Limb (tissue), 2 donors: Measurements from ENCODE around the gene CCL11.
"Not testable (repeated sequence)": the region's sequence is repeated elsewhere in the genome, so short reads cannot be mapped to it uniquely, and the experiment has no call there.

Experiments
- DNase-seq, 2 donors: peaks; one replicate each; pipeline ENCODE4 v3.0.0-alpha.2; 2016; ENCODE audit errors: extremely low spot score in 2 of 2

Gene CCL11

GRCh38 chr17:34306466-34306865 is 20.9 kb downstream of the CCL11 start:
- no peak for DNase-seq

- DNase-seq: no peak
Measured at GRCh38 chr17:34307110-34307509, 21.6 kb downstream of the CCL11 start.

DNA sequence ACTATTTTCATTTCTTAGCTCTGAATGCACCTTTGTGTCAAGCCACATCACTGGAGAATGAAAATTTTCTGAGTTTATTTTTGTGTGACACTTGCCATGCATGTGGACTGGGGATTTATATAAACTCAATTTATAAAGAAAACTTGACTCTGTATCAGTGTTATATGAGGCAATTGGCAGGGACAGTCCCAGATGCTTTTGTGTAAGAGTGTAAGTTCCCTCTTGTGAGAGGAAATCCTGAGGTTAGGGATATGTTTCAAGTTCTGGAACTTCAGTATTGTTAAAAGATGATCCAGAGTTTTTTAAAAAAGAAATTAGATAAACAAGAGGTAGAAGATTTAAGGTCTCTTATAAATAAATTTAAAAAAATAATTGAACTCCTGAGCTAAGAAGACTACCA is 22.8 kb downstream of the CCL11 start:
- no peak for DNase-seq

GRCh38 chr17:34311291-34311690 is 25.7 kb downstream of the CCL11 start:
- no peak for DNase-seq

DNA sequence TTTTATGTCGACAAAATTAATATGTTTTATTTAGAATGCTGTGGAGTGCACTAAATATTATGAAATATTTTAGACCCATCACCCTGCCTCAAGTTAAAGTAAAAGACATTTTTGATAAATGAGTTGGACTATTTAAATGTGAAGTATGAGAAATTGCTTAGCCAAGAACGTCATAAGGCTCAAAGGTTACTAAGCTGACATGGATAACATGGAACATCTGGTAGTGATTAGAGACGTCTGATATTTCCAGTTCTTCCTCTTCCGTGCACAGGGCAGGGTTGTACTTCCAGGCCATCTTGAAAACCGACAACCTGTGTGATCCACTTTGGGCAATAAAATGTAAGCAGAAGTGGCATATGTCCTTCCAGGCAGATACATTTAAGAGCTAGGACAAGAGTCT is 26.5 kb downstream of the CCL11 start:
- DNase-seq: no peak

DNA sequence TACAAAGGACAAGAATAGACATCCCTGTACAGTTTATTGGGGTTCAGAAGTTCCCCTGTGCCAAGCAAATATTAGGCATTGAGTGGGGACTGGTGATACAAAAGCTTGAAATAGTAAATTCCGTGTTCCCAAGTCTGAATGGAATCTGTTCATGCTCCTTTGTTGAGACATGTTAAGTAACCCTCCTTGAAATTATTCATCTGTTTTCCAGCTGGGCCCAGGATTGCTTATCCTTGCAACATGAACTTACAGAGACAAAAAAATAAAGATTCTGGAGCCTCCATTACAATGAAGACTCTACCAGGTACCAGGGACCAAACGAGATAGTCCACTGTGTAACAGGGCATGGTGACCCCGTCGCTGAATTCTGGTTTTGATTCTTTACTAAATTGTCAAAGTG is 27.6 kb downstream of the CCL11 start:
- no peak for DNase-seq

DNA sequence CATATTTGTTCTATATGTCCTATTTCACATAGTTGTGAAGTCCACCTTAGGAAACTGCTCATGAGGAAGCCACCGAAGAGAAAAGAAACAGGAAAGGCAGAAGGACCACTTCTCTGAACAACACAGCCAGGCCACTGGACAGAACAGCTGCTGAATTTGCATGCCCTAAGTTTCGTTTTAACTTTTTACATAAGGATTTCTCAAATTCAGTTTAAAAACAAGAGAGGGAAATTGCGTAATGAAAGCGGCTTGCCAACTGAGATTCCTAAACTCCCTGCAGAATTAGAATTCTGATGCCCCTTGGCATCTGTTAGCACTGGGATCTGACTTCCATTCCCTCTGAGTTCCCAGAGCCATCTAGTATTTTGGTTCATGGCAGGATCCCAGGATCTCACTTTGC is 28.7 kb downstream of the CCL11 start:
- DNase-seq: no peak

DNA sequence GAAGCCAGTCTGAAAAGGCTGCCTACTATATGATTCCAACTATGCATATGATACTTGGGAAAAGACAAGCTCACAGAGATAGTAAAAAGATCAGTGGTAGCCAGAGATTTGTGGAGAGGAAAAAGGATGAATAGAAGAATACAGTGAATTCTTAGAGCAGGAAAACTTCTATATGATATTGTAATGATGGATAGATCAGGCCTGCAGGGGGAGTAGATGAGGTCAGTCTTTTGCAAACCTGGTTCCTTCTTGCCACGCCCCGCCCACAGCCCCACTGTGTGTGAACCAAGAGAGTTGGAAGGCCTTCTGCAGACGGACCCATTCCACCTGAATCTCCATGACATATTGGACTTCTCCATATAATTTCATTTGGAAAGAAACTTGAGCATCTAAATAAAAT is 32.9 kb downstream of the CCL11 start:
- no peak for DNase-seq

GRCh38 chr17:34319039-34319483 is 33.5 kb downstream of the CCL11 start, which contains the start of gene CCL8:
CCL8 (plus strand) TSS chr17:34319435; CDS start chr17:34319502, 67 bp downstream.
- DNase-seq: no peak

- no peak for DNase-seq
Measured at GRCh38 chr17:34321964-34322363, 36.4 kb downstream of the CCL11 start.

GRCh38 chr17:34327580-34327979 is 42.0 kb downstream of the CCL11 start:
- DNase-seq: not testable (repeated sequence)

- no peak for DNase-seq
Measured at GRCh38 chr17:34337701-34338100, 52.2 kb downstream of the CCL11 start.
